ENCODE data around the gene THEMIS2.
"Not testable (repeated sequence)": the region's sequence is repeated elsewhere in the genome, so short reads cannot be mapped to it uniquely, and the experiment has no call there.

GRCh38 chr1:27829339-27829960 is 42.9 kb upstream of the THEMIS2 start:
- not testable (repeated sequence) for TF ChIP-seq CREB1 (CRISPR knock-in tag; IDR thresholded peaks at IDR 0.05; ENCODE audit: low read depth); EZH2 (IDR thresholded peaks at IDR 0.05; ENCODE audit: low read depth, unreplicated experiment); CTCF (conservative IDR thresholded peaks at IDR 0.05; ENCODE audit: low read depth in 2 of 2); REST (IDR thresholded peaks at IDR 0.05; ENCODE audit: unreplicated experiment); EZH2phosphoT487 (IDR thresholded peaks at IDR 0.05; ENCODE audit: unreplicated experiment); JUNB (IDR thresholded peaks at IDR 0.05; ENCODE audit: unreplicated experiment); ZNF331 (CRISPR knock-in tag; IDR thresholded peaks at IDR 0.05; ENCODE audit: low read depth); POLR2AphosphoS5 (IDR thresholded peaks at IDR 0.05; ENCODE audit: low read depth); ZNF114 (CRISPR knock-in tag; IDR thresholded peaks at IDR 0.05); STAT1 (IDR thresholded peaks at IDR 0.05; ENCODE audit: unreplicated experiment); ZNF462 (CRISPR knock-in tag; IDR thresholded peaks at IDR 0.05); ETS1 (IDR thresholded peaks at IDR 0.05)
